SK-N-SH (cell line): ENCODE results near the gene SIRPA. TPM values are rescaled to one million over a fixed set of nuclear protein-coding genes. Genes with fewer than 3 reads are reported as not detected.

ENCODE experiments used
- CTCF ChIA-PET: fragments of 300-600, 350-600 bp; formaldehyde crosslinking; extraction: SDS; loops from one replicate; lab custom pipeline; 2021; lab: Yijun Ruan, JAX
- POLR2A ChIA-PET: fragments of 350-600 bp; sonication (Branson Sonifier 250); formaldehyde crosslinking; extraction: SDS; loops from one replicate; lab custom pipeline; 2020; ENCODE audit warnings: antibody characterized with exemption, inconsistent platforms; lab: Yijun Ruan, JAX
- DNase-seq: peaks from one replicate; pipeline ENCODE4 v3.0.0; 2012
- H2AFZ ChIP-seq: fragments of 200-600 bp; sonication (generic); 2 replicates; pipeline ENCODE4 v1.8.1; 2016; ENCODE audit warnings: antibody characterized with exemption, mild to moderate bottlenecking, low read depth
- H3F3A ChIP-seq: fragments of 200-600 bp; sonication (generic); replicated peaks from 2 replicates; pipeline ENCODE3; 2016; ENCODE audit warnings: antibody characterized with exemption, mild to moderate bottlenecking; ENCODE audit not compliant: insufficient read depth
- H3K27ac ChIP-seq, 2 experiments: fragments of 200-500 bp in 1 of 2; fragments of 200-600 bp in 1 of 2; sonication (Bioruptor generic) in 1 of 2; sonication (generic), shearing (Covaris generic) in 1 of 2; 2 replicates each; pipeline versions ENCODE4 v1.5.1 to v1.6.1; 2014 to 2016; ENCODE audit warnings: low read depth in 2 of 2, inconsistent platforms in 1 of 2, low read length in 1 of 2, mild to moderate bottlenecking in 1 of 2, mixed read lengths in 1 of 2
- H3K27me3 ChIP-seq: fragments of 200-600 bp; sonication (generic), shearing (Covaris generic); 2 replicates; pipeline ENCODE4 v1.6.1; 2016; ENCODE audit warnings: mixed run types; ENCODE audit not compliant: insufficient read depth
- H3K36me3 ChIP-seq, 2 experiments: fragments of 200-500 bp in 1 of 2; fragments of 200-600 bp in 1 of 2; sonication (Bioruptor generic) in 1 of 2; sonication (generic) in 1 of 2; replicated peaks in 1 of 2; 2 replicates each; pipeline versions ENCODE3 to v1.5.1; 2014 to 2016; ENCODE audit warnings: low read length in 1 of 2, mild to moderate bottlenecking in 1 of 2; ENCODE audit not compliant: insufficient read depth in 2 of 2, control insufficient read depth in 1 of 2
- H3K4me1 ChIP-seq, 2 experiments: fragments of 200-500 bp in 1 of 2; fragments of 200-600 bp in 1 of 2; sonication (Bioruptor generic) in 1 of 2; sonication (generic), shearing (Covaris generic) in 1 of 2; 2 replicates each; pipeline versions ENCODE4 v1.5.1 to v1.6.1; 2014 to 2016; ENCODE audit warnings: low read depth in 1 of 2, low read length in 1 of 2, mixed run types in 1 of 2; ENCODE audit not compliant: insufficient read depth in 2 of 2, control insufficient read depth in 1 of 2
- H3K4me2 ChIP-seq: fragments of 200-600 bp; sonication (generic), shearing (Covaris generic); 2 replicates; pipeline ENCODE4 v1.6.1; 2017; ENCODE audit warnings: mixed run types
- H3K4me3 ChIP-seq, 2 experiments: fragments of 200-500 bp in 1 of 2; fragments of 200-600 bp in 1 of 2; sonication (Bioruptor generic) in 1 of 2; sonication (generic), shearing (Covaris generic) in 1 of 2; 2 replicates each; pipeline versions ENCODE4 v1.5.1 to v1.8.1; 2014 to 2016; ENCODE audit warnings: low read depth in 2 of 2, inconsistent platforms in 1 of 2, low read length in 1 of 2, mild to moderate bottlenecking in 1 of 2, mixed read lengths in 1 of 2, moderate library complexity in 1 of 2
- H3K79me2 ChIP-seq: fragments of 200-600 bp; sonication (generic); 2 replicates; pipeline ENCODE4 v1.8.1; 2017; ENCODE audit warnings: mild to moderate bottlenecking; ENCODE audit not compliant: insufficient read depth
- H3K9ac ChIP-seq: fragments of 200-600 bp; sonication (generic); 2 replicates; pipeline ENCODE4 v1.6.1; 2017; ENCODE audit warnings: mixed run types
- H3K9me2 ChIP-seq: fragments of 200-600 bp; sonication (generic); 2 replicates; pipeline ENCODE4 v1.6.1; 2017; ENCODE audit warnings: mixed run types
- H3K9me3 ChIP-seq: fragments of 200-600 bp; sonication (generic); 2 replicates; pipeline ENCODE4 v1.6.1; 2017; ENCODE audit warnings: mixed run types, mild to moderate bottlenecking, moderate library complexity
- H4K20me1 ChIP-seq: fragments of 200-600 bp; sonication (generic); 2 replicates; pipeline ENCODE4 v1.6.1; 2017; ENCODE audit warnings: mild to moderate bottlenecking, mixed run types; ENCODE audit not compliant: insufficient read depth
- CTCF ChIP-seq: fragments of 200-600 bp; sonication (generic); IDR thresholded peaks from 2 replicates; pipeline ENCODE4 v1.6.1; 2017; ENCODE audit warnings: antibody characterized with exemption, mild to moderate bottlenecking, moderate library complexity
- ELF1 ChIP-seq: IDR thresholded peaks from 2 replicates; pipeline ENCODE4 v1.4.0; 2012
- EZH2phosphoT487 ChIP-seq: fragments of 200-600 bp; sonication (generic); IDR thresholded peaks from 2 replicates; pipeline ENCODE4 v1.6.1; 2017; ENCODE audit warnings: low read depth, mixed run types, mild to moderate bottlenecking, antibody characterized with exemption, moderate library complexity, borderline replicate concordance
- FOSL2 ChIP-seq: IDR thresholded peaks from 2 replicates; pipeline ENCODE4 v1.4.0; 2012; ENCODE audit warnings: low read depth, mild to moderate bottlenecking, moderate library complexity, borderline replicate concordance
- FOXJ3 ChIP-seq: sonication (generic); formaldehyde crosslinking; IDR thresholded peaks from 2 replicates; pipeline ENCODE4 v1.5.1; 2020; ENCODE audit warnings: mild to moderate bottlenecking, missing genetic modification reagents
- MXI1 ChIP-seq: IDR thresholded peaks from 2 replicates; pipeline ENCODE4 v1.6.1; 2012; ENCODE audit warnings: mild to moderate bottlenecking, low read depth, low read length, improper control_type of control experiment
- NFIC ChIP-seq: IDR thresholded peaks from 2 replicates; pipeline ENCODE4 v1.4.0; 2012; ENCODE audit warnings: borderline replicate concordance
- PBX3 ChIP-seq: IDR thresholded peaks from 2 replicates; pipeline ENCODE4; 2012
- POLR2AphosphoS5 ChIP-seq: IDR thresholded peaks from 2 replicates; pipeline ENCODE4 v1.6.1; 2012; ENCODE audit warnings: low read depth, low read length
- RCOR1 ChIP-seq: fragments of 150-350 bp; IDR thresholded peaks from 2 replicates; pipeline ENCODE4 v1.6.1; 2017; ENCODE audit warnings: antibody characterized with exemption, low read length
- REST ChIP-seq: IDR thresholded peaks from 2 replicates; pipeline ENCODE4 v1.6.1; 2012; ENCODE audit warnings: mild to moderate bottlenecking, low read depth, low read length, moderate library complexity
- RXRA ChIP-seq: IDR thresholded peaks from 2 replicates; pipeline ENCODE4 v1.4.0; 2012; ENCODE audit warnings: low read depth, mild to moderate bottlenecking, borderline replicate concordance
- SIN3A ChIP-seq: IDR thresholded peaks from 2 replicates; pipeline ENCODE4 v1.6.1; 2012; ENCODE audit warnings: low read depth, mild to moderate bottlenecking, low read length, moderate library complexity, borderline replicate concordance
- TAF1 ChIP-seq: IDR thresholded peaks from 2 replicates; pipeline ENCODE4 v1.6.1; 2012; ENCODE audit warnings: low read depth, mild to moderate bottlenecking, low read length, moderate library complexity, borderline replicate concordance
- WGBS: methylation state at CpG from one replicate; pipeline ENCODE4 v1.1.6; 2017; ENCODE audit warnings: low lambda C conversion rate; 5-methylcytosine and 5-hydroxymethylcytosine counted together
- polyA plus RNA-seq, 3 experiments: library from polyadenylated mRNA; depleted of rRNA; stranded (reverse); fragments of >200 nt; gene quantifications; 2 replicates each; pipeline ENCODE4 v1.2.3, GENCODE V29; 2012
- TF ChIP-seq, protein P1 (sequence below): IDR thresholded peaks from 2 replicates; pipeline ENCODE4 v1.4.0; 2012; ENCODE audit warnings: low read depth, borderline replicate concordance

Gene SIRPA
- polyA plus RNA-seq, 1 of the 3 experiments (the other 2 are of a cell fraction), result 9.1 TPM

- Histone ChIP-seq H3K9ac (no peak overlapping the region), H3K27me3 (no peaks in the 10 kb centered on the region; the same call in 1 of the 2 replicates), H3K79me2 (no peaks in the 10 kb centered on the region), H3K4me1 (peaks cover 9 to 12% of the 10 kb centered on the region in 2 experiments; a peak in 2 of 4 replicates), H3K9me2 (no peaks in the 10 kb centered on the region), H3K36me3 (no peaks in the 10 kb centered on the region), H3K4me2 (no peak overlapping the region), H3K9me3 (no peaks in the 10 kb centered on the region), H3K27ac (no peak overlapping the region), H3F3A (no peaks in the 10 kb centered on the region), H3K4me3 (no peak overlapping the region), H4K20me1 (no peaks in the 10 kb centered on the region), H2AFZ (no peak overlapping the region)
- WGBS, result 65% methylated on average over 10 of the region's 14 CpGs
- ChIA-PET POLR2A (no interaction called here), CTCF (interaction anchor here (1.5 kb wide), 1 partner anchor 19 kb away, joined by 4 read pairs; no protein-coding TSS in a partner anchor)
- no peak for DNase-seq
- TF ChIP-seq RCOR1, result no peak
- no peak for TF ChIP-seq TAF1
- no peak for TF ChIP-seq FOSL2
- TF ChIP-seq NFIC, result no peak
- no peak for TF ChIP-seq MXI1
- TF ChIP-seq FOXJ3 (CRISPR knock-in tag), result no peak
- no peak for TF ChIP-seq PBX3
- TF ChIP-seq EZH2phosphoT487, result no peak
- no peak for TF ChIP-seq ELF1
- no peak for TF ChIP-seq CTCF
- no peak for TF ChIP-seq SIN3A
- TF ChIP-seq, protein P1, sequence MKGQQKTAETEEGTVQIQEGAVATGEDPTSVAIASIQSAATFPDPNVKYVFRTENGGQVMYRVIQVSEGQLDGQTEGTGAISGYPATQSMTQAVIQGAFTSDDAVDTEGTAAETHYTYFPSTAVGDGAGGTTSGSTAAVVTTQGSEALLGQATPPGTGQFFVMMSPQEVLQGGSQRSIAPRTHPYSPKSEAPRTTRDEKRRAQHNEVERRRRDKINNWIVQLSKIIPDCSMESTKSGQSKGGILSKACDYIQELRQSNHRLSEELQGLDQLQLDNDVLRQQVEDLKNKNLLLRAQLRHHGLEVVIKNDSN, result no peak
- TF ChIP-seq POLR2AphosphoS5, result no peak
- TF ChIP-seq REST, result no peak
- no peak for TF ChIP-seq RXRA
Measured at GRCh38 chr20:1947535-1947846, 52.3 kb downstream of the SIRPA start.
